HG03520 (cell line): Measurements from ENCODE around the gene HPS4.
A peak's percentile ranks its signal among the peaks of the same experiment; 100 is the strongest.

Source experiments
- ATAC-seq: cut with Tn5 transposase; IDR thresholded peaks from one replicate; pipeline ENCODE4 v1.9.1; 2021; ENCODE audit warnings: mild to moderate bottlenecking, moderate library complexity; ENCODE audit not compliant: unreplicated experiment

HPS4 gene

DNA sequence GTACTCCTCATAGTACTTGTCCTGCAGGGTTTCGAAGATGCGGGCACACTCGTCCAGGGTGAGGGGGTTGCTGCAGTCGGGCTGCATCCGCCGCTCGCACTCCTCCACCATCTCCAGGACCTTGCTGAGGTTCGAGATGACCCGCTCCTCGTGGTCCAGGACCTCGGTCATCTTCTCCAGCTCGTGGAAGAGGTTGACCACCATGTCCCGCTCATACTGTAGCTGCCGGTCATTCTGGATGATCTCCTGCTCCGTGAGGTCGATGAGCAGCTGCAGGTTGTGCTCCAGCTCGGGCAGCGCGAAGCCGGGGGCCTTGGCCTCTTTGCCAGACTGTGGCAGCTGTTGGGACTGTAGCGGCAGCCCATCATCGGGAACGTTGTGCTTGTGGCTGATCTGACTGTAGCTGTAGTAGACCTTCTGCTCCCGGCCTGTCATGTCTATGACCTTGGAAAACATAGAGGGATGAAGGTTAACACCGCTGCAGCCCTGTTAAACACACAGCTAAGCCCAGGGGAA is 15.7 kb upstream of the HPS4 start:
- no peak for ATAC-seq

GRCh38 chr22:26496456-26496855 is 12.9 kb upstream of the HPS4 start:
- ATAC-seq, result no peak

DNA sequence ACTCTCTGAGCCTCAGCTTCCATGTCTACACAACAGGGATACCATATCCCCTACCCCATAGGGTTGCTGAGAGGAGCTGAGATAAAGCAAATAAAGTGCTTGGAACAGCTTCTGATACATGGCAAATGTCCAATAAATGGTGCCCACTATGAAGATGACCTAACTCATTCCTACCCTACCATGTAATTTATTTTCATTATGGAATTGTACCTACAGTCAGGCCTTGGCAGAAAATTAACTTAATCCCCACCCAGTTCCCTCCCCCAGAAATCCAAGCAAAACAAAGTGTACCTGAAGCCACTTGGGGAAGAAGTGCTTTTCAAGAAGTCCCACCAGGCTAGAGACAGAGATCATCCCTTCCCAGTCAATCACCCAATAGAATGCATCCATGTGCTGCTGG is 10.9 kb upstream of the HPS4 start:
- no peak for ATAC-seq

- no peak for ATAC-seq
Measured at GRCh38 chr22:26492220-26492619, 8.6 kb upstream of the HPS4 start.

DNA sequence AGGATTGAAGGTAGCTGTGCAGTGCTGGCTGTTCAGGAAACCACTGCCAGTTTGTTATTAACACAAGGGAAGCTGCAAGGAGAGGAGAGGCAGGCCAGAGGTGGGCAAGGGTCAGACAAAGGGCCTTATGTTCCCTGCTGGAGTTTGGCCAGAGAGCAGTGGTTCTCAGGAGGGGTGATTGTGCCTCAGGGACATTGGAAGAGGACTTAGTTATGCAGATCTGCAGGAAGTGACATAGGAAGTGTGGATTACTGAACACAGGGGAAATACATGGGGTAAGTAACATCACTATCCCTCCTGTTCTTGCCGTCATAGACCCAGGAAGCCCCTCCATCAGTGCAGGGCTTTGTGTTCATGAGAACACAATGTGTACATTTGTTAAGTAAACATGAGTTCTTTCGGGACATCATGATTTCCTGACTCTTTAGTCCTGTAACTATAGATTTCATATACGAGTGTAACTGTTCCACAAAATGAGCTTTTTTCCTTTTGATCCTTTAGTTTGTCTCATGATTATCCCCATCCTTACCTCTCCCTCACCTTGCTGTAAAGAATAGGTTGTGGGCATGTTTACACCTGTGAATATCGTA is 6.0 kb upstream of the HPS4 start:
- no peak for ATAC-seq

- ATAC-seq, result no peak
Measured at GRCh38 chr22:26487996-26488395, 4.4 kb upstream of the HPS4 start.

DNA sequence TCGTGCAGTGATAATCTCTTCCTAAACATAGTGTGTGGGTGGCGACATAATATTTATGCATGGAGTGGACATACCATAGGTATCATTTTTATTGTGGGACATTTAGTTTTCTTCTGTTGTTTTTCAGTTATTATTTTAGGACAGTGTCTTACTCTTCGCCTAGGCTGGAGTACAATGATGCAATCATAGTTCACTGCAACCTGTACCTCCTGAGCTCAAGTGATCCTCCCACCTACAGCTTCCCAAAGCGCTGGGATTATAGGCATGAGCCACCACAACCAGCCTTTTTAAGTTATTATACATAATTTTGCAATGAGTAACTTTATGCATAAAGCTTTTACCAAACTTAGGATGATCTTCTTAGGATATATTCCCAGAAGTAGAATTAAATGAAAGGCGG is 2.8 kb upstream of the HPS4 start:
- ATAC-seq, result no peak

DNA sequence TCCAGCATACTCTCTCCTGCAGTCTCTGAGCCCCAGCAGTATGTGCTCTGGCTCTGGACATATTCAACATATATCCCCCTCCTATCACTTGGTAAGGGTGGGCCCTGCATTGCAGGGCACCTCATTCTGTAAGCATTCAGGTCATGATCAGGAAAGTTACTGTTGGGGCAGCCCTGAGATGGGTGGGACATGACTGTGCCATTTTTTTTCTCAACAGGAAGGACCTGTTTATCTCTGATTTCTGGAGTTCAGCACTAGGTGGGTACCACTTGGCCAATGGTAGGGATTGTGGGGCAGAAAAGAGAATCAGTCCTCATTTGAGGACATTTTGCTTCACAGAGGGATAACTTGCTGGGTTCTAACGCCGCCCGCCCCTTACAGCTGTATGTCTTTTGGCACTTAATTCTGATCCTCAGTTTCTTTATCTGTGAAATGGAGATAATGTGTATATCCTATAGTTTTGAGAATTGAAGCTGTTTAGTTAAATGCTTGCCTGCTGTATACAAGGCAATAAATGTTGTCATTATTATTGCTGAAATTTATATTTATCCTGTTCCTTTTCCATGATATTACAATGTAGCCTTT is 2.3 kb upstream of the HPS4 start:
- no peak for ATAC-seq

DNA sequence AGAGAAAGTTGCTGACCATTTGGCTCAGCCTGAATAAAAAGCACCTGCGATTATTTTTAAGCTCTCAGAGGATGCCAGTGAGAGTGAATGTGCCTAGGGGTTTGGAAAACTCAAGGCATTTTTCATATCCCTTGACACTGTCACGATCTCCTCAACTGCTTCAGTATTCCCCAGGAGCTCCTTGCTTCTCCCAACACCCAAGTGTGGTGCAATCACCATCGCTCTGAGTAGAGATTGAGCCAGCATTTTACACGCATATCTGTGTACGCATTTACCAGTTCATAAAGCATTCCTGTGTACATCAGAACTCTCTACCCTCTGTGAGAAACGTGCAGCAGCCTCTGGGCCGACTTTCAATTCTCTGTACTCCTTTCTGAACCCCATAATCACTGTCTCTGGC is 1.4 kb upstream of the HPS4 start:
- ATAC-seq, result no peak

- ATAC-seq, result no peak
Measured at GRCh38 chr22:26484360-26484706, 750 bp upstream of the HPS4 start.

- ATAC-seq, result peak; percentile 8
Measured at GRCh38 chr22:26483043-26483438, 542 bp downstream of the HPS4 start.

DNA sequence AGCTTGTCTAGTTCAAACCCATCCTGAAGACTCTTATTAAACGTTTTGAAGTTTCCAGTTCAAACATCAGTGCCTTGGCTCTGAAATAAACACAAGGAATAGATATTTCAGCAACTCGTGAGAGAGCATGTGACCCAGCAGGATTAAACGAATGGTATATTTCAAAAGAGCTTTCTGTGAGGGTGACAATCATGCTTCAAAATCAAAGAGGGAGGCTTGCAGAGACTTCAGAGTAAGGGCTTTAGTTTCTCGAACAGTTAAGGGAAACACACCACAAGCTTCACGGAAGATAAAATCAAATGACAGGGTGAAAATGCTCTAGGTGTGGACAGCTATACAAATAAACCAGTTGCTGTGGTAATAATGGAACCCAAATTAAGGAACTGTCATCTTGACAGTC is 1.4 kb downstream of the HPS4 start:
- no peak for ATAC-seq

- ATAC-seq, result no peak
Measured at GRCh38 chr22:26481694-26482093, 1.9 kb downstream of the HPS4 start.

- no peak for ATAC-seq
Measured at GRCh38 chr22:26481112-26481693, 2.4 kb downstream of the HPS4 start.

DNA sequence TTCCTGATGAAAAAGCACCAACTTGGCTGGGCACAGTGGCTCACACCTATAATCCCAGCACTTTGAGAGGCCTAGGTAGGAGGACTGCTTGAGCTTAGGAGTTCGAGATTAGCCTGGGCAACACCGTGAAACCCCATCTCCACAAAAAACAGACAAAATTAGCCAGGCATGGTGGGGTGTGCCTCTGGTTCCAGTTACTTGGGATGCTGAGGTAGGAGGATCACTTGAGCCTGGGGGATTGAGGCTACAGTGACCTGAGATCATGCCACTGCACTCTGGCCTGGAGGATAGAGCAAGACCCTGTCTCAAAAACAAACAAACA is 3.0 kb downstream of the HPS4 start:
- ATAC-seq, result no peak

DNA sequence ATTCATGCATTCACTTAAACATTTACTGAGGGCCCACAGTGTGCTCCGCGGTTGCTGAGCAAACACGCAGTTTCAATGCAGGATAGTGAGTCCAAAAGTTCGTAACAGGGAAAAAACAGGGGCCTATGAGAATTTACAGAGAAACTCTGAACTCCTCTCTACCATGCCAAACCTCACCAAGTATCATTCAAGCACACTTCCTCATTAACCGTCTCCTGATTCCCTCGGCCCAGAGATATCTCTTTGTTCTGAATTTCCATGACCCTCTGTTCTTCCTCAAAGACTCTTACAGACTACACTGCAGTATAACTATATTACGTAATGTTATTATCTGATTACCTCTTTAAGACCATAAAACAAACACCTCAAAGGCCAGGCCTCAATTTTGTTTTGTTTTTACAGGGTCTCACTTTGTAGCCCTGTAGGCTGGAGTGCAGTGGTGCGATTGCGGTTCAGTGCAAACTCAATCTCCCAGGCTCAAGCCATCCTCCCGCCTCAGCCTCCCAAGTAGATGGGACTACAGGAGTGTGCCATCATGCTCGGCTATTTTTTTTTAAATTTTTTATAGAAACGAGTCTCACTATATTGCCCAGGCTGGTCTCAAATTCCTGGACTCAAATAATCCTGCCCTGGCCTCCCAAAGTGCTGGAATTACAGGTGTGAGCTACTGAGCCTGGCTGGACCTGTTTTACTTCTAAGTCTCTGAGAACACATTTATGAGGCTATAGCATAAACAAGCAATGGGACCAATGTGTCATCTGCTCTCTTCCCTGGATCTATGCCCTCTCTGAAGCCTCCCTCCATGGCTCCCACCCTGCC is 3.6 kb downstream of the HPS4 start:
- ATAC-seq, result no peak

DNA sequence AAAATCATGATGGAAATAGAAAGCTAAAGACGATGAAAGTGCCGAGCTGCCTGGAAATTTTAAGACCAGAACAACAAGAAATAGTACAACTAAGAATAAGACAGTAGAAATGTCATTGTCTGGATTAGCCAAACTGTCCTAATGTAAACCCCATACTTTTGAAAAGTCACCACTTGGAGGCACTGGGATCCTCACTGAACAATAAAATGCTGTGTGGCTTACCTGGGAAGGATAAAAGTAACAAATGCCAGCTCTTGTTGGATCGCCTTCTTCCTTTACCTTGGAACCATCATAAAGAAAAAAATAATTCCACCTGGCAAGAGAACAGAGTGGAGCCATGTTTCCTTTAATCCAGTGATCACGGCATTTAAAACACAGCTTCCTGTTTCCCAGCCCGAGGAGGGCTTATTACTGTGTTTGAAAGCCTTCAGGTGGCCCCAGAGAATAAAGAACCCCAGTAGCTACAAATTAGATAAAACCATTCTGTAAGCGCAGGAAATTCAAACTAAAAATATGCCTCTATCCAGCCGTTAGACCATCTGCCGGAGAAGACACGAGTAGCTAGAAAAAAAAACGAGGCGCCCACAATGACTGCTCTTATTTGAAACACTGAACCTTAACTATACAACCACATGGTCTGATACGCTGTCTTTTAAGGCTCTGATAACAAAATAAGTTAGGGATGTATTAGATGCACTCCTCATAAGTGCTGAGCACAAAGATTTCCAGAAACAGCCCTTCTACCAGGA is 4.4 kb downstream of the HPS4 start:
- no peak for ATAC-seq

GRCh38 chr22:26477341-26477731 is 6.2 kb downstream of the HPS4 start:
- ATAC-seq, result no peak

DNA sequence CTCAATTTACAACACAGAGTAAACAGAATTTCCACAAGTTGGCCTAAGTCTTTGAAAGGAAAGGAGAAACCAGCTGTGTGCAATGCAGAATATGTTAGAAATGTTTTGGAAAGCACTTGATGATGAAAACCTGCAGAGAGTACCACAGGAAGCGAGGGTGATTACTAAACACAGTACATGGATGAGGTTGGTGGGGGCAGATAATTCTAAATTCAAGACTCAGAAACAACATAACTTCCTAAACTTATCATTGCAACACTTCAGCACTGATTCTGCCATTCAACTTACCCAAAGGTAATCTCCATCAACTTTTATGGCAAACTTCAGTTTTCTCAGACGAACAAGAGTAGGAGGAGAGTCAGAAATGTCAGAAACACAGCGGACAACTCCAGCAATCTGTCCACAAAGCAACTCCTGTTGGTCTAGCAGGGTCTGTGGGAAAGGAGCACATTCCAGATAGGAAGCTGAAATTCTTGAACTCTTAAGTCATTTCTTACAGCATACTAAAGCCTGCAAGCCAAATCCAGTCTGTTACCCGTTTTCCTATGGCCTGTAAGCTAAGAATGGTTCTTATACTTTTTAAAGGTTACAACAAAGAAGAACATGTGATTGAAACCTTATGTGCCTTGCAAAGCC is 6.8 kb downstream of the HPS4 start:
- ATAC-seq, result no peak

DNA sequence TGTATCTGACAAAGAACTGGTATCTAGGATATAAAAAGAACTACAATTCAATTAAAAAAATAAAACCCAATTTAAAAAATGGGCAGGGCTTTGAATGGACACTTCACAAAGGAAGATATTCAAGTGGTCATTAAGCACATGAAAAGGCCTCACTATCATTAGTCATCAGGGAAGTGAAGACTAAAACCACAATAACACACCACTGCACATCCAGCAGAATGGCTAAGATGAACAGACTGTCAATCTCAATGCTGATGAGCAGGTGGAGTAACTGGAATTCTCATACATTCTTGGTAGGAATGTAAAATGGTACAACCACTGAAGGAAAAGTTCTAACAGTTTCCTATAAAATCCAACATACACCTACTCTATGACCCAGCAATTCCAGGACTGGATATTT is 8.9 kb downstream of the HPS4 start:
- ATAC-seq, result no peak

DNA sequence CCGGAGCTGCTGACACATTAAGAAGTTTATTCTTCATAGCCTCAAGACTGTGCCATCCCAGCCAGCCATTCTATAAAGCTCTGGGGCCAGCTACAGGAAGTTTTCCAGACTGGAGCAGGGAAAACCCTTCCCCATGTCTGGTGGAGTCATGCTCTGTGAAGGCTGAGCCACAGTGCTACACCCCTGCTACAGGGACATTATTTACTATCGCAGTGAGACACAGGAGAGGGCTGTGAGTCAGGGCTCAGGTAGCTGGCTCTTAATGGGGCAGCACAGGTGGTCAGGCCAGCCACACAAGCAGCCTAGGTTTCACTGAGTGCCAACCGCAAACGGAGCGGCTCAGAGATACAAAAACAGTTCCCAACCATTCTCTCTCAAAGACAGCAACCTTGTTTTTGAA is 12.1 kb downstream of the HPS4 start:
- no peak for ATAC-seq
